Inflammatory macrophage (primary cell): ENCODE measurements around the gene CEP20.
A peak's percentile ranks its signal among the peaks of the same experiment; 100 is the strongest.

Experiments
- DNase-seq, 2 donors: peaks; one replicate each; pipeline ENCODE4 v3.0.0-alpha.2; 2020 to 2022

Gene CEP20

DNA sequence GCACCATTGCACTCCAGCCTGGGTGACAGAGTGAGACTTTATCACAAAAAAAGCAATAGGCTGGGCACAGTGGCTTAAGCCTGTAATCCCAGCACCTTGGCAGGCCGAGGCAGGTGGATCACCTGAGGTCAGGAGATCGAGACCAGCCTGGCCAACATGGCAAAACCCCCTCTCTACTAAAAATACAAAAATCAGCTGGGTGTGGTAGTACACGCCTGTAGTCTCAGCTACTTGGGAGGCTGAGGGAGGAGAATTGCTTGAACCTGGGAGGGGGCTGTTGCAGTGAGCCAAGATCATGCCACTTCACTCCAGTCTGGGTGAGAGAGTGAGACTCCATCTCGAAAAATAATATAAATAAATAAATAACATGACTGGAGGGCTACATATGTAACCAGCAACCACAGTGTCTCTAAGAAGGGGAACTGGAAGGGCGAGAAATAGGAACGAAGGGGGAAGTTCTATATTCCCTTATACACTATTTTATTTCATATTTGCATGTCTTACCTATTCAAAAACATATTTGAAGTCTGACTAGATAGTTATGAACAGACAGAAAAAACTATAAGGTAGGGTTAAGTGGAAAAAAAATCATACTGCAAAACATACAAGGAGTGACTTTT is 57.5 kb downstream of the CEP20 start:
- DNase-seq, result peak; percentile 49 to 64

GRCh38 chr16:15829460-15829859 is 58.9 kb downstream of the CEP20 start:
- DNase-seq, result peak; percentile 57 to 58

DNA sequence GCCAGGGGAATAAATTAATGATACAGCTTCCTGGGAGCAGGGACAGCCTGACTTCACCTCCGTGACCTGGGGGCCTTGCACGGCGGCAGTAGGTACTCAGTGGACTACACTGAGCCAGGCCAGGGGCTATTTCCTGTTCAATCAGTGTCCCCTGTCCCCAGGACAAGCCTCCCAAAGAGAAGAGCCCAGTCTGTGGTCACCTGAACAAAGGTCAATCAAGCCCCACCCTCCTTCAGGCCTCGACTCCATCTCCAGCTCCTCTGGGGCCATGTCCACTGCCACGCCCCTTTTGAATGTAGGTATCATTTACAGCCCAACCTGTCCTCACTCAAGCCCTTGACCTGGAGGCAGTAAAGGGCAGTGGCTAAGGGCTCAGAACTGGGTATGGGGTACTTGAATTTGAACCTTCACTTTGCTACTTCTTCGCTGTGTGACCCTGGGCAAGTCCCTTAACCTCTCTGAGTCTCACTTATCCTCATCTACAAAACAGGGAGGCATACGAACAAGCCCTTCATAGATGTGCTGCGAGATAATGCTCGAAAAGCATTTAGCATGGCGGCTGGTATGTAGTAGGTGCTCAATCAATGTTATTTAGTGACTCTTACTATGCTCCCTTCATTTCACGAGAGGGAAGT is 60.6 kb downstream of the CEP20 start:
- DNase-seq, result no peak

DNA sequence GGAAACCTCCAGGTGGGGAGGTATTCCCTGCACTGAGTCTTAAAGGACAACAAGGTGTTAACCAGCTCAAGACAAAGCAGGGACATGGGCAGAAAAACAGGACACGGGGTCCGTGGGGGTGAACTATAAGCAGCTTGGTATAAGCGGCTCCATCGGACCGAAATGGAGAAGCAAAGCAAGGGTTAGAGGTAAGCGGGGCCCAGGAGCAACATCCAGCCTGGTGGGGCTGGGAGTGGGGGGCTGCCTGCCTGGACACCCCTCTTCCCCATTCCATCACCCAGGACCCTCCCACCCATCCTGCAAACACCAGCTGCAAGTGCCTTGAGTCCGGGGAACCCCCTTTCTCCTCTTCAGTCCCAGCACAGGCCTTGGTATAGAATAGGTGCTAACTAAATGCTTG is 61.1 kb downstream of the CEP20 start:
- DNase-seq, result no peak

GRCh38 chr16:15825750-15826305 is 62.6 kb downstream of the CEP20 start:
- DNase-seq, result no peak

DNA sequence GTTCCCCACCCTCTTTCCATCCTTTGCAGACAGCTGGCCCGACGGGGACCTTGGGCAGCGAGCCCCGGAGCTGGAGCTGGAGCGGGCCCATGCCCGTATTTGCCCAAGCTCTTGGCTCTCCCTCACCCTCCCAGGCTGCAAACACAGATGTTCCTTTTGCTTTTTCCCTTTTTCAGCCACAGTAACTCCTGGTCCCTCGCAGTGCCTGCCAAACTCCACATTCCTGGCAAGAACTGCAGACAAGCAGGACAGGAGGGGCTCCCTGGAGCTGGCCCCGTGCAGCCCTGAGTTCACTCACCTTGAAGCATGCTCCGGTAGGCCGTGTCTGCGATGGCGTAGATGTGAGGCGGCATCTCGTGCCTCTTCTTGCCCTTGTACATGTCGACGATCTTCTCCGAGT is 65.4 kb downstream of the CEP20 start:
- no peak for DNase-seq

DNA sequence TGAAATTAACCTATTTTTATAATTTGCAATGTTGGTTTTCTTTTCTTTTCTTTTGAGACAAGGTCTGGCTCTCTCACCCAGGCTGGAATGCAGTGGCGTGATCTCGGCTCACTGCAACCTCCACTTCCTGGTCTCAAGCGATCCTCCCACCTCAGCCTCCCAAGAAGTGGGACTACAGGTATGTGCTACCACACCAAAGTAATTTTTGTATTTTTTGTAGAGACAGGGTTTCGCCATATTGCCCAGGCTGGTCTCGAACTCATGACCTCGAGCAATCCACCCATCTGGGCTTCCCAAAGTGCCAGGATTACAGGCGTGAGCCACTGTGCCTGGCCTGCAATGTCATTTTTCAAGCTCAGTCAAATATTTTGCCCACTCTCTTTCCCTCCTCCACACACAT is 67.6 kb downstream of the CEP20 start:
- DNase-seq, result no peak

DNA sequence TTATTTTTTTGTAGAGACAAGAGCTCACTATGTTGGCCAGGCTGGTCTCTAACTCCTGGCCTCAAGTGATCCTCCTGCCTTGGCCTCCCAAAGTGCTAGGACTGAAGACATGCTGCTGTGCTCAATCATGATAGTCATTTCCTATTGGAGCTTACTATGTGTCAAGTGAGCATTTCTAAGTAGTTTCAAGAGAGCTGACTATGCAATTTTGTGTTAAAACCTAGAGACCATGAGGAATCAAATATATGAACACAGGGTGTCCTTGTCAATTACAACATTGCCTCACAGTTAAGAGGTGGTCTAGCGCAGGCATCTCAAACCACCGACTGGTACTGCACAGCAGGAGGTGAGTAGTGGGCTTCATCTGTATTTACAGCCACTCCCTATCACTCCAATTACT is 69.4 kb downstream of the CEP20 start:
- DNase-seq, result no peak

DNA sequence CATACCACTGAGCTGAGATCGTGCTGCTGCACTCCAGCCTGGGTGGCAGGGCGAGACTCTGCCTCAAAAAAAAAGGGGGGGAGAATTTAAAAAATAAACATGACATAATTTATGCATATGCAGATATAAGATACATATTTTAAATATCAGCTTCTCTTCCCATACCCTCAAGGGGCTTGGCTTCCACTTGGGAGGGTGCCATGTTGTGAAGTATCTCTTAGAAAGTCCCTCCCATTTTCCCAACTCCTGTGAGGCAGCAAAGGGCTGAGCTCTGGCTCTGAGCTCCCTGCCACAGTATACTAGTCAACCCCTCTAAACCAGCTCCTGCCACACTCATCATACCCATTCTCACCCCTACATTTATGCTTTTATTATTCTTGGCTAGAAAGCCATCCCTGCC is 71.0 kb downstream of the CEP20 start:
- no peak for DNase-seq

DNA sequence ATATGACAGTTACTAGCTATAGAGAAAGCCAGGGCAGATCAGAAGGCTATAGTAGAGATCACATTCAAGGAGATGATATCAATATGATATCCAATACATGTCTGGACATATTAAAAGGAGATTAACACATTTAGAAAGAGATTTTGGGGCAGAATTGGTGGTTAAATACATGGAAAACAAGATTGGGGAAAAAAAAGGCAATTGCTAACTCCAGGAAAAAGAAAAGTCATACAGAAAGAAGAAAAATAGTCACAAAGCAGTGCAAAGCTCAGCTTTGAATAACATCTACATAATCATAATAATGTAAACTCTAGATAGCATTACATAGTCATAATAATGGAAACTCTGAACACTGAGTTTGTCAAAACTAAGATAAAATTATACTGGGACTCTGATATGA is 72.2 kb downstream of the CEP20 start:
- DNase-seq, result no peak
